Vagina (tissue), 2 donors: ENCODE measurements around the gene IL6. TPM values are rescaled to one million over a fixed set of nuclear protein-coding genes. Genes with fewer than 3 reads are reported as not detected.

Source experiments
- DNase-seq, 2 donors: peaks; one replicate each; pipeline ENCODE4 v3.0.0-alpha.2; 2017; ENCODE audit errors: extremely low spot score in 2 of 2
- H3K27ac ChIP-seq: fragments of 200-600 bp; sonication (generic); one replicate; pipeline ENCODE4 v1.5.1; 2019
- H3K27me3 ChIP-seq: fragments of 200-600 bp; sonication (generic); one replicate; pipeline ENCODE4 v1.5.1; 2019
- H3K36me3 ChIP-seq, 2 donors: fragments of 200-600 bp; sonication (generic); one replicate each; pipeline ENCODE4 v1.5.1; 2017 to 2019
- H3K4me1 ChIP-seq: fragments of 200-600 bp; sonication (generic); one replicate; pipeline ENCODE4 v1.5.1; 2019
- H3K4me3 ChIP-seq, 2 donors: fragments of 200-600 bp; sonication (generic); 1 replicate in 1 of 2; 2 replicates in 1 of 2; pipeline ENCODE4 v1.5.1; 2016 to 2019
- H3K9me3 ChIP-seq: fragments of 200-600 bp; sonication (generic); one replicate; pipeline ENCODE4 v1.5.1; 2019
- POLR2A ChIP-seq, 2 donors: fragments of 450-650 bp; IDR thresholded peaks; one replicate each; pipeline ENCODE4 v1.6.1; 2017; ENCODE audit warnings: antibody characterized with exemption in 2 of 2, mild to moderate bottlenecking in 2 of 2, moderate library complexity in 2 of 2
- POLR2AphosphoS5 ChIP-seq, 2 donors: sonication (generic); formaldehyde crosslinking; IDR thresholded peaks; one replicate each; pipeline ENCODE4 v1.9.0; 2017; ENCODE audit warnings: antibody characterized with exemption in 2 of 2, mild to moderate bottlenecking in 2 of 2, low read depth in 1 of 2; ENCODE audit not compliant: insufficient read depth in 1 of 2
- intact Hi-C: fragments of 100-400 bp; cut with DNase I; formaldehyde crosslinking; loops from one replicate; pipeline ENCODE4 v1.15.1; 2023
- total RNA-seq: library from RNA; depleted of rRNA; stranded (reverse); fragments of >200 nt; gene quantifications from one replicate; pipeline ENCODE4 v1.2.3, GENCODE V29; 2016
- TF ChIP-seq, protein P1 (sequence below), 3 experiments: fragments of 450-650 bp in 2 of 3; fragments of 200-600 bp in 1 of 3; sonication (generic) in 1 of 3; IDR thresholded peaks; one replicate each; pipeline ENCODE4 v1.5.1; 2017 to 2019; ENCODE audit warnings: antibody characterized with exemption in 3 of 3, mild to moderate bottlenecking in 2 of 3, moderate library complexity in 2 of 3

The IL6 gene
- total RNA-seq, 1 donor from 2014 or later, result 12.0 TPM

DNA sequence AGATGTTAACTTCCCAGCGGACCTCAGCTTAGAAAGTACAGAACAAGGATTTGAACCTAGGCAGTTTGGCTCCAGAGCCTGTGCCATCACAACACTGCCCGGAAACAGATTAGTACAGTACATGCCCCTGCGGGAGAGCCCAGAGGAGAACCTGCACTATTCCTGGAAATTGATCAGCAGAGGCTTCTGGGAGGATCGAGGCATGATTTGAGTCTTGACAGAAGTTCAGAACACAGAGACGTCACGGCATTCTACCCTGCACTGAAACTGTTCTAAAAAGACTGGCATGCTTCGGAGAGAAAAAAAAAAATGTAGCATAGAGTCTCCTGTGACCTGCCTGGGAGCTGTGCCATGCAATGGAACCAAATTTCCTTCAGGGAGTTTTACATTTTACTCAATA lies 9.2 kb upstream of the IL6 start:
- no peaks in the 10 kb centered on the region for H3K4me1 ChIP-seq
- H3K27ac ChIP-seq, result no peak overlapping the region
- no peak overlapping the region for H3K4me3 ChIP-seq
- intact Hi-C loops, result no loop called here
- H3K9me3 ChIP-seq, result no peaks in the 10 kb centered on the region
- H3K27me3 ChIP-seq, result no peaks in the 10 kb centered on the region
- DNase-seq, result no peak
- TF ChIP-seq, protein P1, sequence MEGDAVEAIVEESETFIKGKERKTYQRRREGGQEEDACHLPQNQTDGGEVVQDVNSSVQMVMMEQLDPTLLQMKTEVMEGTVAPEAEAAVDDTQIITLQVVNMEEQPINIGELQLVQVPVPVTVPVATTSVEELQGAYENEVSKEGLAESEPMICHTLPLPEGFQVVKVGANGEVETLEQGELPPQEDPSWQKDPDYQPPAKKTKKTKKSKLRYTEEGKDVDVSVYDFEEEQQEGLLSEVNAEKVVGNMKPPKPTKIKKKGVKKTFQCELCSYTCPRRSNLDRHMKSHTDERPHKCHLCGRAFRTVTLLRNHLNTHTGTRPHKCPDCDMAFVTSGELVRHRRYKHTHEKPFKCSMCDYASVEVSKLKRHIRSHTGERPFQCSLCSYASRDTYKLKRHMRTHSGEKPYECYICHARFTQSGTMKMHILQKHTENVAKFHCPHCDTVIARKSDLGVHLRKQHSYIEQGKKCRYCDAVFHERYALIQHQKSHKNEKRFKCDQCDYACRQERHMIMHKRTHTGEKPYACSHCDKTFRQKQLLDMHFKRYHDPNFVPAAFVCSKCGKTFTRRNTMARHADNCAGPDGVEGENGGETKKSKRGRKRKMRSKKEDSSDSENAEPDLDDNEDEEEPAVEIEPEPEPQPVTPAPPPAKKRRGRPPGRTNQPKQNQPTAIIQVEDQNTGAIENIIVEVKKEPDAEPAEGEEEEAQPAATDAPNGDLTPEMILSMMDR (IDR thresholded peaks at IDR 0.05), result no peak
- TF ChIP-seq POLR2AphosphoS5 (IDR thresholded peaks at IDR 0.05; ENCODE audit: insufficient read depth in 1 of 2, low read depth in 1 of 2), result no peak
- no peak for TF ChIP-seq POLR2A (IDR thresholded peaks at IDR 0.05)
- H3K36me3 ChIP-seq, result no peaks in the 10 kb centered on the region

DNA sequence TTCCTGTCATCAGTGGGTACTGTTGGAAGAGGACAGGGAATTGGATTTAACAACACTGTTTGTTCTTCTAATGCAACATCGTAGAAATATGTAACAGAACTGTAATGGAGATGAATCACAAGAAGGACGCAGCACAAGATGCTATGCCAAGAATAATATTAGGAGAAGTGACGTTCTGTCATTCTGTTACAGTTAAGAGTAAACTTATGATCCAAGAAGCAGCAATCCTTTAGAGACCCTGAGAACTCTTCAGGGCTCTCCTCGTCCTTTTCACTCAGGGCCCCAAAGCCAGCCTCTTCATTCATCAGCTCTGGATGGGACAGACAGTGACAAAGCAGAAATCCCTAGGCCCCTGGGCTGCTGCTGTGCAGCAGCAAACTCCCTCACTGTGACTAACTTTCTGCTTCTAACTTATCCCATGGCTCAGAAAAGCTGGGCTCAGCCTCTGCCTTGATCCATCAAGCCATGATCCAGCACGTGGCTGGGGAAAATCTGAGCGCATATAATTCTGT lies 8.7 kb upstream of the IL6 start:
- no peak overlapping the region for H3K27ac ChIP-seq

DNA sequence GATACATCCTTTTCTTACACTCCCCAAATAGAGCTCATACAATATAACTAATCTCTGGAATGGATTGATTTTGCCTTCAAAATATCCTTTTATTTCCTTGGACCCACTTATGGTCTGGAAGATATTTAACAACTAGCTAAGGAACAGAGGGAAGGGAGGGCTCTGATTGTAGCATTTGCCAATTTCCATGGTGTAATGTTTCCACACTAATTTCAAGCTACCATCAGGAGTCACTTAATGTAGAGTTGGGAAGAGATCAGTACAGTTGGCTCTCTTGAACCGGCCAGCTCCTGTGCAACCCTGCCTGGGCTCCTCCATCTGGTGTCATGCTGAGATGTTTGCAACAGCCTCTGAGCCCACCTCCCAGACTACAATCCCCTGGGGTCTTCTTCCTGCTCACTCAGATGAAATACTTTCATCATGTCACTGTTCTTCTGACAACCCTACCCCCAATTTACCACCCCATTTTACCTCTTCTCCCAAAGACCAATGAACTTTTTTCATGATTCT lies 8.0 kb upstream of the IL6 start:
- Histone ChIP-seq H3K4me3 (no peak overlapping the region), H3K9me3 (no peaks in the 10 kb centered on the region), H3K4me1 (no peaks in the 10 kb centered on the region), H3K36me3 (no peaks in the 10 kb centered on the region), H3K27ac (no peak overlapping the region), H3K27me3 (no peaks in the 10 kb centered on the region)
- intact Hi-C loops, result no loop called here
- no peak for TF ChIP-seq POLR2AphosphoS5 (IDR thresholded peaks at IDR 0.05; ENCODE audit: insufficient read depth in 1 of 2, low read depth in 1 of 2)
- no peak for TF ChIP-seq POLR2A (IDR thresholded peaks at IDR 0.05)
- TF ChIP-seq, protein P1 (IDR thresholded peaks at IDR 0.05), result no peak
- DNase-seq, result no peak

More for the DNA sequence above, 8.7 kb upstream of the IL6 start:
- no peaks in the 10 kb centered on the region for H3K36me3 ChIP-seq
- intact Hi-C loops, result no loop called here
- no peaks in the 10 kb centered on the region for H3K27me3 ChIP-seq
- H3K4me3 ChIP-seq, result no peak overlapping the region
- H3K9me3 ChIP-seq, result no peaks in the 10 kb centered on the region
- no peak for DNase-seq
- no peaks in the 10 kb centered on the region for H3K4me1 ChIP-seq
- TF ChIP-seq POLR2A (IDR thresholded peaks at IDR 0.05), result no peak
- TF ChIP-seq, protein P1 (IDR thresholded peaks at IDR 0.05), result no peak
- TF ChIP-seq POLR2AphosphoS5 (IDR thresholded peaks at IDR 0.05; ENCODE audit: insufficient read depth in 1 of 2, low read depth in 1 of 2), result no peak

DNA sequence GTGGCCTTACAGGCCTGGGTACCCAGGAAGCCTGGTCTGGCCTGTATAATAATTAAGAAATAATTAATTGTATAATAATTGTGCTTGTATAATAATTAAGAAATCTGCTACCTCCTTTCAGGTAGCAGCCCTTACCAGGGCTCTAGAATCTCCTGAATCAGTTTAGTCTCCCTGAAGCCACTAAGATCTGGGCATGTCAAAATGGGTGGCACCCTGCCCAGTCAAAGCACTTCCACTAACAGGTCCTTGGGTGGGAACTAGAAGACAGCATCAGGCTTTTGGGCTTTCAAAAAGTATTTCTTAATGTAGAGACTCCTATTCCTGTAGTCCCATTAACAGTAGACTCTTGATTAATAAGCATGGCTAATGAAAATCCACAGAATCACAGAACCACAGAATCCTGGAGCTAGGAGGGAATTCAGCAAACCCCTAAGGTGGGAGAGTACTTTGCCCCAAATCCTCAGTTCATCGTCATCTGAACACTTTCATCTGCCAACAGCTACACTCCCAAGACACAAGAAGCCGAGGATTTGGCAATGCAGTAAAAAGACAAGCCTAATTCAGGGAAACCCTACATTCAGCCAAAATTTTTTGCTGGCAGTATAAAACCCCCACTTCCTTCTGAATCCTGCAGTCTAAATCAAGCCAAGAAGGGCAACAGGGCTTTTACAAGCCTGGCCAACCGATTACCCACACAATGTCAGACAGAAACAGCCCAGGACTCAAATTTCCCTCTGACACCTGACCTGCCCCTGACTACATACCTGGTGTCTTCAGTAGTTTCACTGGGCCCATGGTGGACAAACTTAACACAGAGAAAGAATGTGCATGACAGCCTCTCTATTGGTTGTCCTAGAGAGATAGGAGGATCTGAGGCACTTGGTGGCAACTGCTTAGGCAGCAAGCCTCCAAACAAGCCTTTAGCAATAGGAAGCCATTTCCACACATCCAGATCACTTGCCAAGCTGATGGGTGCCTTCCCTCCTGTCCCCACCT lies 5.9 kb upstream of the IL6 start:
- H3K27me3 ChIP-seq, result no peaks in the 10 kb centered on the region
- no peaks in the 10 kb centered on the region for H3K9me3 ChIP-seq
- no peak overlapping the region for H3K4me3 ChIP-seq
- H3K27ac ChIP-seq, result no peak overlapping the region
- no peak for DNase-seq
- peaks cover 4% of the 10 kb centered on the region for H3K4me1 ChIP-seq
- intact Hi-C loops, result no loop called here
- TF ChIP-seq, protein P1 (IDR thresholded peaks at IDR 0.05), result no peak
- TF ChIP-seq POLR2AphosphoS5 (IDR thresholded peaks at IDR 0.05; ENCODE audit: insufficient read depth in 1 of 2, low read depth in 1 of 2), result no peak
- no peak for TF ChIP-seq POLR2A (IDR thresholded peaks at IDR 0.05)
- H3K36me3 ChIP-seq, result no peaks in the 10 kb centered on the region
